WTC11 (cell line): ENCODE results near the gene ARHGAP23. TPM values are rescaled to one million over a fixed set of nuclear protein-coding genes. Genes with fewer than 3 reads are reported as not detected.

ENCODE experiments used
- ATAC-seq: fragments of 200-7000 bp; cut with Tn5 transposase; 2 replicates; pipeline ENCODE4 v1.10.0; 2021; ENCODE audit warnings: mild to moderate bottlenecking, moderate library complexity
- CTCF ChIA-PET: fragments of 300-600 bp; sonication (Branson Sonifier 250); formaldehyde crosslinking; loops from one replicate; lab custom pipeline; 2021; ENCODE audit warnings: antibody characterized with exemption; lab: Charles Lee
- POLR2A ChIA-PET: fragments of 350-600 bp; sonication (Branson Sonifier 250); formaldehyde crosslinking; loops from one replicate; lab custom pipeline; 2021; ENCODE audit warnings: antibody characterized with exemption; lab: Charles Lee
- DNase-seq: peaks from one replicate; pipeline ENCODE4 v3.0.0; 2021; ENCODE audit warnings: low spot score
- H3K27ac Mint-ChIP-seq: 2 replicates; pipeline ENCODE4 v1.8.0; 2021; ENCODE audit warnings: mixed read lengths
- H3K27me3 Mint-ChIP-seq: 2 replicates; pipeline ENCODE4 v1.8.0; 2021; ENCODE audit warnings: low read depth, mild to moderate bottlenecking, moderate library complexity, mixed read lengths
- H3K36me3 Mint-ChIP-seq: 2 replicates; pipeline ENCODE4 v1.8.0; 2021; ENCODE audit warnings: mixed read lengths
- H3K4me1 Mint-ChIP-seq: 2 replicates; pipeline ENCODE4 v1.8.0; 2022; ENCODE audit warnings: mixed read lengths
- H3K4me3 Mint-ChIP-seq: 2 replicates; pipeline ENCODE4 v1.8.0; 2021; ENCODE audit warnings: mild to moderate bottlenecking, moderate library complexity, mixed read lengths
- H3K9me3 Mint-ChIP-seq: 2 replicates; pipeline ENCODE4 v1.8.0; 2021; ENCODE audit warnings: mixed read lengths
- ATF2 ChIP-seq: sonication (generic); formaldehyde crosslinking; IDR thresholded peaks from 2 replicates; pipeline ENCODE4 v1.8.1; 2022; ENCODE audit warnings: low read depth, missing genetic modification reagents, borderline replicate concordance
- CBFB ChIP-seq: sonication (generic); formaldehyde crosslinking; IDR thresholded peaks from 2 replicates; pipeline ENCODE4 v1.8.1; 2022; ENCODE audit warnings: mild to moderate bottlenecking, low read depth, missing genetic modification reagents
- CREB1 ChIP-seq: sonication (generic); formaldehyde crosslinking; IDR thresholded peaks from 2 replicates; pipeline ENCODE4 v1.8.0; 2023; ENCODE audit warnings: mild to moderate bottlenecking, missing genetic modification reagents
- EMX1 ChIP-seq: fragments of 250-450 bp; sonication (Bioruptor Pico); IDR thresholded peaks from 2 replicates; pipeline ENCODE4 v1.8.0; 2021; ENCODE audit warnings: mild to moderate bottlenecking
- ESRRA ChIP-seq: sonication (generic); formaldehyde crosslinking; IDR thresholded peaks from 2 replicates; pipeline ENCODE4 v1.8.1; 2022; ENCODE audit warnings: mild to moderate bottlenecking, missing genetic modification reagents, borderline replicate concordance
- ETV6 ChIP-seq: sonication (generic); formaldehyde crosslinking; IDR thresholded peaks from 2 replicates; pipeline ENCODE4 v1.8.1; 2022; ENCODE audit warnings: mild to moderate bottlenecking, missing genetic modification reagents
- FOXK1 ChIP-seq: sonication (generic); formaldehyde crosslinking; IDR thresholded peaks from 2 replicates; pipeline ENCODE4 v1.8.0; 2022; ENCODE audit warnings: mild to moderate bottlenecking, moderate library complexity, missing genetic modification reagents
- FOXP4 ChIP-seq: sonication (generic); formaldehyde crosslinking; IDR thresholded peaks from 2 replicates; pipeline ENCODE4 v1.8.0; 2022; ENCODE audit warnings: mild to moderate bottlenecking, missing genetic modification reagents
- GRHL2 ChIP-seq: fragments of 250-450 bp; sonication (Bioruptor Pico); IDR thresholded peaks from 2 replicates; pipeline ENCODE4 v1.8.0; 2022; ENCODE audit warnings: mild to moderate bottlenecking, moderate library complexity; ENCODE audit not compliant: insufficient replicate concordance, severe bottlenecking
- KAT7 ChIP-seq: sonication (generic); formaldehyde crosslinking; IDR thresholded peaks from 2 replicates; pipeline ENCODE4 v1.8.1; 2023; ENCODE audit warnings: missing genetic modification reagents, mild to moderate bottlenecking, borderline replicate concordance
- MLX ChIP-seq: sonication (generic); formaldehyde crosslinking; IDR thresholded peaks from 2 replicates; pipeline ENCODE4 v1.8.1; 2023; ENCODE audit warnings: mild to moderate bottlenecking, missing genetic modification reagents, moderate library complexity
- MYBL2 ChIP-seq: sonication (generic); formaldehyde crosslinking; IDR thresholded peaks from 2 replicates; pipeline ENCODE4 v1.8.1; 2023; ENCODE audit warnings: mild to moderate bottlenecking, moderate library complexity, missing genetic modification reagents
- SP1 ChIP-seq: sonication (generic); formaldehyde crosslinking; conservative IDR thresholded peaks from 2 replicates; pipeline ENCODE4 v1.8.1; 2022; ENCODE audit warnings: missing genetic modification reagents
- TP53 ChIP-seq: sonication (generic); formaldehyde crosslinking; IDR thresholded peaks from 2 replicates; pipeline ENCODE4 v1.8.1; 2023; ENCODE audit warnings: mild to moderate bottlenecking, missing genetic modification reagents
- ZNF219 ChIP-seq: sonication (generic); formaldehyde crosslinking; IDR thresholded peaks from 2 replicates; pipeline ENCODE4 v1.8.0; 2023; ENCODE audit warnings: missing genetic modification reagents, mild to moderate bottlenecking, borderline replicate concordance
- ZNF263 ChIP-seq: sonication (generic); formaldehyde crosslinking; IDR thresholded peaks from 2 replicates; pipeline ENCODE4 v1.8.1; 2022; ENCODE audit warnings: low read depth, mild to moderate bottlenecking, moderate library complexity, missing genetic modification reagents
- total RNA-seq: library from RNA; stranded (reverse); gene quantifications from 3 replicates; pipeline ENCODE4 v1.2.3, GENCODE V29; 2021
- TF ChIP-seq, protein P1 (sequence below): fragments of 200-600 bp; IDR thresholded peaks from 2 replicates; pipeline ENCODE4 v1.8.0; 2022; ENCODE audit warnings: antibody characterized with exemption
- TF ChIP-seq, protein P2 (sequence below): sonication (generic); formaldehyde crosslinking; conservative IDR thresholded peaks from 2 replicates; pipeline ENCODE4 v1.8.1; 2023; ENCODE audit warnings: mild to moderate bottlenecking, low read depth, missing genetic modification reagents, moderate library complexity
- TF ChIP-seq, protein P3 (sequence below): sonication (generic); formaldehyde crosslinking; IDR thresholded peaks from 2 replicates; pipeline ENCODE4 v1.8.0; 2022; ENCODE audit warnings: mild to moderate bottlenecking, missing genetic modification reagents
- TF ChIP-seq, protein P4 (sequence below): fragments of 250-450 bp; sonication (Bioruptor Pico); IDR thresholded peaks from 2 replicates; pipeline ENCODE4 v1.8.0; 2021; ENCODE audit warnings: mild to moderate bottlenecking

ARHGAP23 gene
- total RNA-seq, 1 experiment from 2014 or later: 66.0 TPM

GRCh38 chr17:38459567-38459966, 31.3 kb downstream of the ARHGAP23 start:
- no peak for ATAC-seq
- POLR2A ChIA-PET: interaction anchor here (0.7 to 1.1 kb wide), 2 partner anchors 8 to 23 kb away, joined by 3 to 8 read pairs; no protein-coding TSS in a partner anchor
- DNase-seq: no peak
- no peak for TF ChIP-seq FOXK1 (CRISPR knock-in tag)
- no peak for TF ChIP-seq CREB1 (CRISPR knock-in tag)
- no peak for TF ChIP-seq GRHL2 (CRISPR knock-in tag)
- no peak for TF ChIP-seq KAT7 (CRISPR knock-in tag)
- TF ChIP-seq, protein P1, sequence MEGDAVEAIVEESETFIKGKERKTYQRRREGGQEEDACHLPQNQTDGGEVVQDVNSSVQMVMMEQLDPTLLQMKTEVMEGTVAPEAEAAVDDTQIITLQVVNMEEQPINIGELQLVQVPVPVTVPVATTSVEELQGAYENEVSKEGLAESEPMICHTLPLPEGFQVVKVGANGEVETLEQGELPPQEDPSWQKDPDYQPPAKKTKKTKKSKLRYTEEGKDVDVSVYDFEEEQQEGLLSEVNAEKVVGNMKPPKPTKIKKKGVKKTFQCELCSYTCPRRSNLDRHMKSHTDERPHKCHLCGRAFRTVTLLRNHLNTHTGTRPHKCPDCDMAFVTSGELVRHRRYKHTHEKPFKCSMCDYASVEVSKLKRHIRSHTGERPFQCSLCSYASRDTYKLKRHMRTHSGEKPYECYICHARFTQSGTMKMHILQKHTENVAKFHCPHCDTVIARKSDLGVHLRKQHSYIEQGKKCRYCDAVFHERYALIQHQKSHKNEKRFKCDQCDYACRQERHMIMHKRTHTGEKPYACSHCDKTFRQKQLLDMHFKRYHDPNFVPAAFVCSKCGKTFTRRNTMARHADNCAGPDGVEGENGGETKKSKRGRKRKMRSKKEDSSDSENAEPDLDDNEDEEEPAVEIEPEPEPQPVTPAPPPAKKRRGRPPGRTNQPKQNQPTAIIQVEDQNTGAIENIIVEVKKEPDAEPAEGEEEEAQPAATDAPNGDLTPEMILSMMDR: no peak
- TF ChIP-seq CBFB (CRISPR knock-in tag): no peak
- no peak for TF ChIP-seq ETV6
- no peak for TF ChIP-seq MLX (CRISPR knock-in tag)
- TF ChIP-seq FOXP4 (CRISPR knock-in tag): no peak
- TF ChIP-seq ATF2 (CRISPR knock-in tag): no peak
- TF ChIP-seq TP53 (CRISPR knock-in tag): no peak
- no peak for TF ChIP-seq ESRRA
- no peak for TF ChIP-seq SP1 (CRISPR knock-in tag)
- TF ChIP-seq, protein P2, sequence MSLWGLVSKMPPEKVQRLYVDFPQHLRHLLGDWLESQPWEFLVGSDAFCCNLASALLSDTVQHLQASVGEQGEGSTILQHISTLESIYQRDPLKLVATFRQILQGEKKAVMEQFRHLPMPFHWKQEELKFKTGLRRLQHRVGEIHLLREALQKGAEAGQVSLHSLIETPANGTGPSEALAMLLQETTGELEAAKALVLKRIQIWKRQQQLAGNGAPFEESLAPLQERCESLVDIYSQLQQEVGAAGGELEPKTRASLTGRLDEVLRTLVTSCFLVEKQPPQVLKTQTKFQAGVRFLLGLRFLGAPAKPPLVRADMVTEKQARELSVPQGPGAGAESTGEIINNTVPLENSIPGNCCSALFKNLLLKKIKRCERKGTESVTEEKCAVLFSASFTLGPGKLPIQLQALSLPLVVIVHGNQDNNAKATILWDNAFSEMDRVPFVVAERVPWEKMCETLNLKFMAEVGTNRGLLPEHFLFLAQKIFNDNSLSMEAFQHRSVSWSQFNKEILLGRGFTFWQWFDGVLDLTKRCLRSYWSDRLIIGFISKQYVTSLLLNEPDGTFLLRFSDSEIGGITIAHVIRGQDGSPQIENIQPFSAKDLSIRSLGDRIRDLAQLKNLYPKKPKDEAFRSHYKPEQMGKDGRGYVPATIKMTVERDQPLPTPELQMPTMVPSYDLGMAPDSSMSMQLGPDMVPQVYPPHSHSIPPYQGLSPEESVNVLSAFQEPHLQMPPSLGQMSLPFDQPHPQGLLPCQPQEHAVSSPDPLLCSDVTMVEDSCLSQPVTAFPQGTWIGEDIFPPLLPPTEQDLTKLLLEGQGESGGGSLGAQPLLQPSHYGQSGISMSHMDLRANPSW (CRISPR knock-in tag): no peak
- TF ChIP-seq, protein P3, sequence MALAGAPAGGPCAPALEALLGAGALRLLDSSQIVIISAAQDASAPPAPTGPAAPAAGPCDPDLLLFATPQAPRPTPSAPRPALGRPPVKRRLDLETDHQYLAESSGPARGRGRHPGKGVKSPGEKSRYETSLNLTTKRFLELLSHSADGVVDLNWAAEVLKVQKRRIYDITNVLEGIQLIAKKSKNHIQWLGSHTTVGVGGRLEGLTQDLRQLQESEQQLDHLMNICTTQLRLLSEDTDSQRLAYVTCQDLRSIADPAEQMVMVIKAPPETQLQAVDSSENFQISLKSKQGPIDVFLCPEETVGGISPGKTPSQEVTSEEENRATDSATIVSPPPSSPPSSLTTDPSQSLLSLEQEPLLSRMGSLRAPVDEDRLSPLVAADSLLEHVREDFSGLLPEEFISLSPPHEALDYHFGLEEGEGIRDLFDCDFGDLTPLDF: no peak
- TF ChIP-seq ZNF263 (CRISPR knock-in tag): no peak
- TF ChIP-seq EMX1 (CRISPR knock-in tag): no peak
- no peak for TF ChIP-seq ZNF219 (CRISPR knock-in tag)
- TF ChIP-seq, protein P4, sequence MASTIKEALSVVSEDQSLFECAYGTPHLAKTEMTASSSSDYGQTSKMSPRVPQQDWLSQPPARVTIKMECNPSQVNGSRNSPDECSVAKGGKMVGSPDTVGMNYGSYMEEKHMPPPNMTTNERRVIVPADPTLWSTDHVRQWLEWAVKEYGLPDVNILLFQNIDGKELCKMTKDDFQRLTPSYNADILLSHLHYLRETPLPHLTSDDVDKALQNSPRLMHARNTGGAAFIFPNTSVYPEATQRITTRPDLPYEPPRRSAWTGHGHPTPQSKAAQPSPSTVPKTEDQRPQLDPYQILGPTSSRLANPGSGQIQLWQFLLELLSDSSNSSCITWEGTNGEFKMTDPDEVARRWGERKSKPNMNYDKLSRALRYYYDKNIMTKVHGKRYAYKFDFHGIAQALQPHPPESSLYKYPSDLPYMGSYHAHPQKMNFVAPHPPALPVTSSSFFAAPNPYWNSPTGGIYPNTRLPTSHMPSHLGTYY (CRISPR knock-in tag): no peak
- no peak for TF ChIP-seq MYBL2
- TF ChIP-seq, all 79 proteins: peak for 0
- peaks cover 27% of the 10 kb centered on the region for H3K36me3 Mint-ChIP-seq
- no peak overlapping the region for H3K4me3 Mint-ChIP-seq
- no peaks in the 10 kb centered on the region for H3K27me3 Mint-ChIP-seq
- peak overlapping the region; percentile 37; the same call in 1 of the 2 replicates for H3K27ac Mint-ChIP-seq
- H3K9me3 Mint-ChIP-seq: no peaks in the 10 kb centered on the region
- CTCF ChIA-PET: interaction anchor here (0.5 to 1.7 kb wide), 7 partner anchors 8 to 208 kb away, joined by 3 to 9 read pairs (median 3); no protein-coding TSS in a partner anchor
- H3K4me1 Mint-ChIP-seq: peaks cover 38% of the 10 kb centered on the region
